Tibial artery (tissue), 4 donors: ENCODE results near the gene NPIPB6.

Experiments used
- DNase-seq, 2 donors: peaks; one replicate each; pipeline ENCODE4 v3.0.0-alpha.2; 2019
- H3K27ac ChIP-seq, 2 donors: fragments of 200-600 bp; sonication (generic) in 1 of 2; 1 replicate in 1 of 2; 2 replicates in 1 of 2; pipeline ENCODE4 v1.5.1; 2018 to 2019; ENCODE audit warnings: mild to moderate bottlenecking in 1 of 2
- H3K27me3 ChIP-seq, 2 donors: fragments of 200-600 bp; sonication (generic) in 1 of 2; one replicate each; pipeline versions ENCODE4 v1.5.1 to v1.6.0; 2016 to 2019
- H3K36me3 ChIP-seq, 3 donors: fragments of 200-600 bp; sonication (generic) in 2 of 3; one replicate each; pipeline ENCODE4 v1.5.1; 2016 to 2019; ENCODE audit warnings: mild to moderate bottlenecking in 2 of 3
- H3K4me1 ChIP-seq, 4 donors: fragments of 200-600 bp; sonication (generic) in 2 of 4; 1 replicate in 3 of 4; 2 replicates in 1 of 4; pipeline ENCODE4 v1.5.1; 2016 to 2019
- H3K4me3 ChIP-seq, 2 donors: fragments of 200-600 bp; sonication (generic) in 1 of 2; 1 replicate in 1 of 2; 2 replicates in 1 of 2; pipeline ENCODE4 v1.5.1; 2018 to 2019; ENCODE audit warnings: mild to moderate bottlenecking in 2 of 2
- H3K9me3 ChIP-seq, 3 donors: fragments of 200-600 bp; sonication (generic) in 1 of 3; one replicate each; pipeline ENCODE4 v1.5.1; 2016 to 2019
- intact Hi-C: fragments of 100-400 bp; cut with DNase I; formaldehyde crosslinking; loops from one replicate; pipeline ENCODE4 v1.15.0; 2023; ENCODE audit warnings: low total_unique reads
- TF ChIP-seq, protein P1 (sequence below), 2 experiments: fragments of 200-600 bp in 1 of 2; fragments of 450-650 bp in 1 of 2; IDR thresholded peaks; one replicate each; pipeline ENCODE4 v1.5.1; 2017 to 2019; ENCODE audit warnings: antibody characterized with exemption in 2 of 2, mild to moderate bottlenecking in 1 of 2, moderate library complexity in 1 of 2

NPIPB6 gene

DNA sequence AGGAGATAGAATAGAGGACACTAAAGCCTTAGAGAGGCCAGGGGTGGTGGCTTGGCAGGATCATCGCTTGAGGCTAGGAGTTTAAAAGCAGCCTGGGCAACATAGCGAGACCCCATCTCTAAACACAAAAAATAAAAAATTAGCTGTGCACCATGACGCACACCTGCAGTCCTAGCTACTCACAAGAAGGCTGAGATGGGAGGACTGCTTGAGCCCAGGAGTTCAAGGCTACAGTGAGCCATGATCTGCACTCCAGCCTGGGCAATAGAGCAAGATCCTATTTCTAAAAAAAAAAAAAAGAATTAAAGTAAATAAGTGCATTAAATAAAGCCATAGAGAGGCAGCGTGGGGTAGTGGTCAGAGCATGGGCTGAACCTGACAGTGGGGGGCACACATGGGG is 51.9 kb downstream of the NPIPB6 start:
- Histone ChIP-seq H3K4me3 (no peak overlapping the region), H3K27me3 (peaks cover 0 to 13% of the 10 kb centered on the region in 2 donors)
- TF ChIP-seq, protein P1, sequence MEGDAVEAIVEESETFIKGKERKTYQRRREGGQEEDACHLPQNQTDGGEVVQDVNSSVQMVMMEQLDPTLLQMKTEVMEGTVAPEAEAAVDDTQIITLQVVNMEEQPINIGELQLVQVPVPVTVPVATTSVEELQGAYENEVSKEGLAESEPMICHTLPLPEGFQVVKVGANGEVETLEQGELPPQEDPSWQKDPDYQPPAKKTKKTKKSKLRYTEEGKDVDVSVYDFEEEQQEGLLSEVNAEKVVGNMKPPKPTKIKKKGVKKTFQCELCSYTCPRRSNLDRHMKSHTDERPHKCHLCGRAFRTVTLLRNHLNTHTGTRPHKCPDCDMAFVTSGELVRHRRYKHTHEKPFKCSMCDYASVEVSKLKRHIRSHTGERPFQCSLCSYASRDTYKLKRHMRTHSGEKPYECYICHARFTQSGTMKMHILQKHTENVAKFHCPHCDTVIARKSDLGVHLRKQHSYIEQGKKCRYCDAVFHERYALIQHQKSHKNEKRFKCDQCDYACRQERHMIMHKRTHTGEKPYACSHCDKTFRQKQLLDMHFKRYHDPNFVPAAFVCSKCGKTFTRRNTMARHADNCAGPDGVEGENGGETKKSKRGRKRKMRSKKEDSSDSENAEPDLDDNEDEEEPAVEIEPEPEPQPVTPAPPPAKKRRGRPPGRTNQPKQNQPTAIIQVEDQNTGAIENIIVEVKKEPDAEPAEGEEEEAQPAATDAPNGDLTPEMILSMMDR (IDR thresholded peaks at IDR 0.05): no peak

DNA sequence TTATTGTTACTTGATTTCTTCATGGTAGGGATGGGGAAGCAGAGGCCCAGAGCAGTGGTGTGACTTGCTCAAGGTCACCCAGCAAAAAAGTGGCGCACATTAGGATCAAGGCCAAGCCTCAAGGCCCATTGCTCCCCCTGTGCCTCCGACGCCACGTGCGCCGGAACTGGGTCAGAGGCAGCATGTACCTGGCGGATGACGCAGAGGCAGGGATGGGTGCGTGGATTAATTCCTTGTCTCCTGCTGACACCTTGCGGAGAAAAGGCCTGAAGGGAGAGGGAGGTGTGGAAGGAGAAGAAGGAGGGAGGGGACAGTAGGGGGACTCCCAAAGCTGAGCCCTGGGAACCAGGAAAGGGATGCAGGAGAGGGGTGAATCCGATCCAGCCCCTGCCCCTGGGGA is 52.5 kb downstream of the NPIPB6 start:
- H3K27ac ChIP-seq: no peak overlapping the region
- DNase-seq: no peak
- H3K4me3 ChIP-seq: no peak overlapping the region
- intact Hi-C loops: no loop called here
- H3K4me1 ChIP-seq: no peaks in the 10 kb centered on the region
- TF ChIP-seq, protein P1 (IDR thresholded peaks at IDR 0.05): no peak
- peaks cover 0 to 13% of the 10 kb centered on the region in 2 donors for H3K27me3 ChIP-seq
- no peaks in the 10 kb centered on the region for H3K9me3 ChIP-seq
- no peaks in the 10 kb centered on the region for H3K36me3 ChIP-seq

More for the DNA sequence above, 51.9 kb downstream of the NPIPB6 start:
- DNase-seq: no peak
- no peak overlapping the region for H3K27ac ChIP-seq
- no peaks in the 10 kb centered on the region for H3K4me1 ChIP-seq
- intact Hi-C loops: no loop called here
- H3K9me3 ChIP-seq: no peaks in the 10 kb centered on the region
- no peaks in the 10 kb centered on the region for H3K36me3 ChIP-seq

DNA sequence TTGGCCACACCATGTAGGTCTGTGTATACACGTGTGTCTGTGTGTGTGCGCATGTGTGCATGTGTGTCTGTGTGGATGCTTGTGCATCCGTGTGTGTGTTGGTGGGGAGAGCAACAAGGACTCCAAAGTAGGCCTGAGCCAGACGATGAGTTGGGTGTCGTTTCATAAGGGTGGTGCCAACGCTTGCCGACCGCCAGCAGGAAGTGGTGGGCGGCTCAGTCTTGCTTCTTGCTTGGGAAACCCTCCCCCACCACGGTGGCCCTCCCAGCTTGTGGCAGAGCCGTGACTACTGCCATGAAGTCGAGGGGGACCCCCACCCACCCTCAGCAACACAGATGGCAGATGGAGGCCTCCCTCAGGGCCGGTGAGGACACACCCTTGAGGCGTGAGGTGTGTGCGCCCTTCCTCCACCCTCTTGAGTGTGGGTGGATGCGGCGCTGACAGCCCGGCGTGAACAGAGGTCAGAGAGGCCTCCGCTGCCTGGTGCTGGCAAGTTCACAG is 53.4 kb downstream of the NPIPB6 start:
- no peak for DNase-seq
- TF ChIP-seq, protein P1 (IDR thresholded peaks at IDR 0.05): no peak
- Histone ChIP-seq H3K36me3 (no peaks in the 10 kb centered on the region), H3K9me3 (no peaks in the 10 kb centered on the region), H3K27ac (no peak overlapping the region), H3K27me3 (peaks cover 0 to 13% of the 10 kb centered on the region in 2 donors), H3K4me1 (no peaks in the 10 kb centered on the region), H3K4me3 (no peak overlapping the region)
- intact Hi-C loops: no loop called here

DNA sequence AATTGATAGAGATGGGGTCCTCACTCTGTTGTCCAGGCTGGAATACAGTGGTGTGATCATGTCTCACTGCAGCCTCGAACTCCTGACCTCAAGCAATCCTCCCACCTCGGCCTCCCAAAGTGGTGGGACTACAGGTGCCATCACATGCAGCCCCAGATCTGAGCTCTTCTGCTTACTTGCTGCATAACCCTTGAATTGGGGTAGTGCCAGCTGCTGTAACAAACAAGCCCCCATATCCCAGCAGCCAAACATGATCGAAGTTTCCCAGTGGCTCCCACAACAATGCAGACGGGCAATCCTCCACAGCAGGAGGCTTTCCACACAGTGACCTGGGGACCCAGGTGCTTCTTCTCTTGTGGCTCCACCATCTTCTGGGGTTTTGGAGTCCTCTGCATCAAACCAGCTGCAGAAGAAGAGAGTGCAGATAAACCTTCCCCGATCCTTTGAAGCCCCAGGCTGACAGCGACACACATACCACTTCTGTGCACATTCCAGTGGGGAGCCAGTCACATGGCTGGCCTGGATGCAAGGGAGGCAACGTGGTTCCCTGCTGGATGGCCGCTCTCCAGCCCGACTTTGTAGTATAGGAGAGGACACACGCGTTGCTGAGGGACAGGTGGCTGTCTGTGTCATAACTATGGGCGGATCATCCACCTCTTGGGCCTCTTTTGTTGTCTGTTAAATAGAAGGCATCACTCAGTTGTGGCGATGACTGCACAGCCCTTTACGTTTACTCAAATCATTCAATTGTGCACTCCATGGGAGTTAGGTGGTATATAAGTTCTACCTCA is 54.3 kb downstream of the NPIPB6 start:
- H3K27ac ChIP-seq: no peak overlapping the region
- H3K4me1 ChIP-seq: no peaks in the 10 kb centered on the region
- no peaks in the 10 kb centered on the region for H3K9me3 ChIP-seq
- no peaks in the 10 kb centered on the region for H3K36me3 ChIP-seq
- TF ChIP-seq, protein P1 (IDR thresholded peaks at IDR 0.05): no peak
- no peak overlapping the region for H3K4me3 ChIP-seq
- H3K27me3 ChIP-seq: peaks cover 0 to 11% of the 10 kb centered on the region in 2 donors
- intact Hi-C loops: no loop called here
- no peak for DNase-seq

DNA sequence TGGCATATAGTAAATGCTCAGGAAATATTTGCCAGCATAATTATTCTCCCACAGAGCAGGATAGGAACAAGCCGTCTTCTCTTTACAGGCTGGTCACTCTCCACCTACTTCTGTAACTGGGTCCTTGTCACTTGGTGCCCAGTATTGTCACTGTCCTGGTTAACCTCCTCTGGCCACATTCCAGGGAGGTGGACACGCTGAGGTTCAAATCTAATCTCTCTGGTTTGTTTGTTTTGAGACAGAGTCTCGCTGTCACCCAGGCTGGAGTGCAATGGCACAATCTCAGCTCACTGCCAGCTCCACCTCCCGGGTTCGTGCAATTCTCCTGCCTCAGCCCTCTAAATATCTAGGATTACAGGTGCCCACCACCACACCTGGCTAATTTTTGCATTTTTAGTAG is 55.4 kb downstream of the NPIPB6 start:
- no peak overlapping the region for H3K4me3 ChIP-seq
- no peak overlapping the region for H3K27ac ChIP-seq
- peaks cover 0 to 11% of the 10 kb centered on the region in 2 donors for H3K27me3 ChIP-seq
- H3K4me1 ChIP-seq: no peaks in the 10 kb centered on the region
- intact Hi-C loops: no loop called here
- H3K9me3 ChIP-seq: no peaks in the 10 kb centered on the region
- TF ChIP-seq, protein P1 (IDR thresholded peaks at IDR 0.05): no peak
- no peaks in the 10 kb centered on the region for H3K36me3 ChIP-seq
- no peak for DNase-seq
